ENCODE results near the gene WBP2NL. TPM values are rescaled to one million over a fixed set of nuclear protein-coding genes. Genes with fewer than 3 reads are reported as not detected.

Gene WBP2NL
- total RNA-seq, 1 experiment from 2014 or later = 0.22 TPM

DNA sequence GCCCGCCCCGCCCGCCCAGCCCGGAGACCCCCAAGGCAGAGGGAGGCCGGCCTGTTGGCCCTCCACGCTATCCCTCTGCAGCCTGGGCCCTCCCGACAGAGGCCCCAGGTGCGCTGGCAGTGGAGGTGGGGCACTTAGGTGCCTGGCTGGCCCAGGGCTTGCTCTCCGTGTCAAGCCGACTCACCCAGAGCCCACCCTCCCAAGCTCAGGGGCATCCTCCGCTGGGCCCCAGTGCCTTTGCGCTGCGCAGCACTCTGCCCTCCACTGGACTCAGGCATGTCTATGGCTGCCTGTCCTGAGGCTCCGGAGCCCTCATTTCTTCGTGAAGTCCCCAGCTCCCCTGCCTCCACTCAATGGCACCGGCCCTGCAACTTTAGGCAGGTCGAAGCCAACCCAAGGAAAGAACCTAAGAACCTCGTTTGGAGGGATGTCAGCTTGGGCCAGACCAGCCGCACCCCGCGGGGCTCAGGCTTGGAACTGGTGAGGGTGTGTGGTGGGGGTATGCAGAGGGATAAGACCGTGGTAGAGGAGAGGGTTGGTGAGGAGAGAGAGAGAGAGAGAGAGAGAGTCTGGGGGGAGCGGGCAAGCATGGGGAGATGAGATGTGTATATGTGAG, 40.5 kb upstream of the WBP2NL start:
- peaks cover 0 to 4% (median 3%) of the 10 kb centered on the region in 3 experiments; a peak in 5 of 7 replicates for H3K36me3 Mint-ChIP-seq (ENCODE audit: insufficient read depth in 1 of 3, low read depth in 3 of 3)
- H3K79me2 ChIP-seq (ENCODE audit: insufficient read depth, low read length) = no peaks in the 10 kb centered on the region
- DNase-seq = no peak
- H2BK15ac ChIP-seq (ENCODE audit: low read depth, low read length) = no peak overlapping the region
- H2BK120ac ChIP-seq (ENCODE audit: low read depth, low read length, poor library complexity, severe bottlenecking) = no peak overlapping the region
- no peaks in the 10 kb centered on the region for H3K9me3 ChIP-seq (ENCODE audit: control insufficient read depth, low read depth, low read length)
- no peak overlapping the region for H2BK12ac ChIP-seq (ENCODE audit: insufficient read length, low read depth, low read length)
- H4K5ac ChIP-seq (ENCODE audit: insufficient read length, low read depth, low read length) = no peak overlapping the region
- H3K4me1 ChIP-seq (ENCODE audit: insufficient read depth, low read length) = no peaks in the 10 kb centered on the region
- H3K4me1 Mint-ChIP-seq = peaks cover 14 to 23% of the 10 kb centered on the region in 2 experiments
- H3K4me3 Mint-ChIP-seq = peak overlapping the region; percentile 34 to 42
- no peak overlapping the region for H2AK5ac ChIP-seq (ENCODE audit: insufficient read length, low read length)
- H3K27ac Mint-ChIP-seq = no peak overlapping the region
- no peak overlapping the region for H2BK5ac ChIP-seq (ENCODE audit: insufficient read length, low read length)
- no peak overlapping the region for H2BK20ac ChIP-seq (ENCODE audit: low read depth, low read length, poor library complexity, severe bottlenecking)
- H3K4ac ChIP-seq (ENCODE audit: low read depth, low read length) = no peak overlapping the region
- H3K23me2 ChIP-seq (ENCODE audit: insufficient read length, low read depth, low read length, poor library complexity, severe bottlenecking) = no peaks in the 10 kb centered on the region
- H3K27ac ChIP-seq (ENCODE audit: insufficient read length, low read depth, low read length) = no peak overlapping the region
- H4K8ac ChIP-seq (replicated peaks; ENCODE audit: insufficient read length, low read depth, low read length) = no peak overlapping the region
- H3K14ac ChIP-seq (ENCODE audit: insufficient read depth, low read length) = peak overlapping the region; percentile 50
- no peak overlapping the region for H3K56ac ChIP-seq (ENCODE audit: insufficient read length, low read depth, low read length)
- no peak overlapping the region for H4K91ac ChIP-seq (ENCODE audit: insufficient read length, low read depth, low read length)
- no peaks in the 10 kb centered on the region for H4K20me1 ChIP-seq (ENCODE audit: control insufficient read depth, insufficient read depth, insufficient read length)
- no peak overlapping the region for H3T11ph ChIP-seq (ENCODE audit: low read length)
- peaks cover 2% of the 10 kb centered on the region in 2 experiments; a peak in 4 of 5 replicates for H3K9me3 Mint-ChIP-seq
- H2AFZ ChIP-seq (ENCODE audit: low read length) = no peak overlapping the region
- H3K18ac ChIP-seq (ENCODE audit: insufficient read length, low read depth, low read length) = peak overlapping the region; percentile 47
- no peaks in the 10 kb centered on the region for H3K79me1 ChIP-seq (ENCODE audit: insufficient read depth, low read depth, low read length, poor library complexity, severe bottlenecking)
- H3K23ac ChIP-seq (ENCODE audit: insufficient read length, low read depth, low read length) = no peak overlapping the region
- no peaks in the 10 kb centered on the region for H3K27me3 ChIP-seq (ENCODE audit: insufficient read depth, low read length)
- H3K27me3 Mint-ChIP-seq (ENCODE audit: low read depth) = peaks cover 42% of the 10 kb centered on the region
- TF ChIP-seq, protein P1, sequence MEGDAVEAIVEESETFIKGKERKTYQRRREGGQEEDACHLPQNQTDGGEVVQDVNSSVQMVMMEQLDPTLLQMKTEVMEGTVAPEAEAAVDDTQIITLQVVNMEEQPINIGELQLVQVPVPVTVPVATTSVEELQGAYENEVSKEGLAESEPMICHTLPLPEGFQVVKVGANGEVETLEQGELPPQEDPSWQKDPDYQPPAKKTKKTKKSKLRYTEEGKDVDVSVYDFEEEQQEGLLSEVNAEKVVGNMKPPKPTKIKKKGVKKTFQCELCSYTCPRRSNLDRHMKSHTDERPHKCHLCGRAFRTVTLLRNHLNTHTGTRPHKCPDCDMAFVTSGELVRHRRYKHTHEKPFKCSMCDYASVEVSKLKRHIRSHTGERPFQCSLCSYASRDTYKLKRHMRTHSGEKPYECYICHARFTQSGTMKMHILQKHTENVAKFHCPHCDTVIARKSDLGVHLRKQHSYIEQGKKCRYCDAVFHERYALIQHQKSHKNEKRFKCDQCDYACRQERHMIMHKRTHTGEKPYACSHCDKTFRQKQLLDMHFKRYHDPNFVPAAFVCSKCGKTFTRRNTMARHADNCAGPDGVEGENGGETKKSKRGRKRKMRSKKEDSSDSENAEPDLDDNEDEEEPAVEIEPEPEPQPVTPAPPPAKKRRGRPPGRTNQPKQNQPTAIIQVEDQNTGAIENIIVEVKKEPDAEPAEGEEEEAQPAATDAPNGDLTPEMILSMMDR (conservative IDR thresholded peaks at IDR 0.05) = peak; percentile 46; the same call in 1 of the 3 replicates
- no CpG with 5 or more reads among the region's 23 CpGs for WGBS (ENCODE audit: extremely low coverage, insufficient read length, low lambda C conversion rate)
- peak overlapping the region; percentile 44 for H3K4me2 ChIP-seq (ENCODE audit: insufficient read depth, insufficient read length, low read length)
- no peak overlapping the region for H3K9ac ChIP-seq (ENCODE audit: extremely low read depth, insufficient read length, low read length)
